ENCODE measurements around the gene ZER1.

ZER1 gene

DNA sequence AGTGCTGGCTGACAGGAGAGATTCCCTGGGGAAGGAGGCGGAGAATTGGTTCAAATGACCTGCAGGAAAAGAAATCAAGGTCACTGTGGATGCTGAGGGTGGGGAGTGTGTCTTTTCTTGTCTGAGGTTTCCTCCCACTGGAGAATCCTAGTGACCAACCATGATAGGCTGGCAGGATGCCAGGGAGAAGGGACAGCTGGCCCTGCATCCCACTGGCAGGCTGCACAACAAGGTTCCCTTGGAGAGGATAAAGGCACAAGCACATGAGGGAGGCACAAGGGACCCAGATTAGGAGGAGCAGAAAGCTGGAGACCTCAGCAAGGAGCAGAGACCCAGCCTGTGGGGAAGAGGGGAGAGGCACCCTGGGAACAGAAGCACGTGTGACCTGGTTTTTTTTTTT lies 36.4 kb downstream of the ZER1 start:
- H3K36me3 ChIP-seq (replicated peaks in 1 of 2; ENCODE audit: control insufficient read depth in 2 of 2, insufficient read depth in 2 of 2, low read length in 2 of 2), result peaks cover 14 to 33% of the 10 kb centered on the region in 2 donors
- H4K91ac ChIP-seq (ENCODE audit: low read depth, low read length, poor library complexity), result no peak overlapping the region
- no peak overlapping the region for H2AFZ ChIP-seq (ENCODE audit: low read length)
- WGBS, 2 donors (ENCODE audit: extremely low coverage in 2 of 2, insufficient read length in 2 of 2, insufficient replicate concordance in 1 of 2), result no CpG with 5 or more reads among the region's 2 CpGs
- H3K27me3 ChIP-seq (ENCODE audit: control insufficient read depth in 3 of 3, insufficient read depth in 3 of 3, low read depth in 1 of 3, low read length in 3 of 3), result no peaks in the 10 kb centered on the region
- H3K4me2 ChIP-seq (ENCODE audit: insufficient read depth, low read length, poor library complexity, severe bottlenecking), result no peak overlapping the region
- H3K27ac ChIP-seq (replicated peaks; ENCODE audit: low read length), result no peak overlapping the region
- no peak overlapping the region for H3K23ac ChIP-seq (ENCODE audit: low read depth, low read length, poor library complexity)
- H3K4ac ChIP-seq (ENCODE audit: low read length), result no peak overlapping the region
- H3K18ac ChIP-seq (ENCODE audit: low read length), result no peak overlapping the region
- H2BK5ac ChIP-seq (ENCODE audit: low read length), result no peak overlapping the region
- H4K8ac ChIP-seq (ENCODE audit: low read depth, low read length), result no peak overlapping the region
- H3K4me3 ChIP-seq (ENCODE audit: low read length in 2 of 2), result no peak overlapping the region
- H3K9ac ChIP-seq (ENCODE audit: low read depth, low read length, poor library complexity), result peak overlapping the region; percentile 24
- no peak for DNase-seq (ENCODE audit: low spot score)
- no peaks in the 10 kb centered on the region for H3K4me1 ChIP-seq (ENCODE audit: control insufficient read depth in 2 of 2, insufficient read depth in 1 of 2, low read depth in 1 of 2, low read length in 2 of 2)
- no peak overlapping the region for H2BK120ac ChIP-seq (ENCODE audit: low read depth, low read length)
- no peaks in the 10 kb centered on the region for H3K9me3 ChIP-seq (replicated peaks in 1 of 2; ENCODE audit: control insufficient read depth in 2 of 2, insufficient read depth in 1 of 2, low read depth in 1 of 2, low read length in 2 of 2)
- H2BK15ac ChIP-seq (ENCODE audit: low read length), result no peak overlapping the region
- H3K14ac ChIP-seq (ENCODE audit: low read length), result no peak overlapping the region
- no peaks in the 10 kb centered on the region for H3K79me1 ChIP-seq (ENCODE audit: low read depth, low read length)
- H2BK12ac ChIP-seq (ENCODE audit: low read length), result no peak overlapping the region
- no peak overlapping the region for H2AK5ac ChIP-seq (ENCODE audit: low read depth, low read length)

DNA sequence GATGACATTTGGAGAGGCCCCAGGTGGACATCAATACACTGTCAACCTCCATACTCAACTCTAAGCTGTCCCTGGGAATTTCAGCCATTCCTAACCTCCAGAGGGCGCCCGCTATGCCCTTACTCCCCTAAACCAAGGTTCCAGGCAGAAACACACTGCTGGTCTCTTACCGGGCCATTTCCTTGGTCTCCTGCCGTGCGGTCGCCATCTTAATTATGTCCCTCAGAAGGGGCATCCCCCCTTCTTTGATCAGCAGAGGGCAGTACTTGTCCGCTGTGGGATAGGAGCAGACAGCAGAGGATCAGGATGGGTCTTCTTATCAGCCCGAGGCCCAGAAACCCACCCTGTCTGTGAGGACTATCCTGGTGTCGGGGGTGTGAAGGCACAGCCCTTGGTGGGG lies 38.5 kb downstream of the ZER1 start:
- Histone ChIP-seq H3K18ac (ENCODE audit: low read length) (no peak overlapping the region), H2BK15ac (ENCODE audit: low read length) (no peak overlapping the region), H3K4ac (ENCODE audit: low read length) (no peak overlapping the region), H3K27ac (replicated peaks; ENCODE audit: low read length) (peak overlapping the region; percentile 28), H3K79me1 (ENCODE audit: low read depth, low read length) (no peaks in the 10 kb centered on the region), H2AFZ (ENCODE audit: low read length) (peak overlapping the region; percentile 82), H2BK12ac (ENCODE audit: low read length) (no peak overlapping the region), H4K91ac (ENCODE audit: low read depth, low read length, poor library complexity) (no peak overlapping the region), H2AK5ac (ENCODE audit: low read depth, low read length) (no peak overlapping the region), H3K4me3 (ENCODE audit: low read length in 2 of 2) (no peak overlapping the region), H4K8ac (ENCODE audit: low read depth, low read length) (no peak overlapping the region), H3K4me2 (ENCODE audit: insufficient read depth, low read length, poor library complexity, severe bottlenecking) (no peak overlapping the region), H2BK5ac (ENCODE audit: low read length) (no peak overlapping the region), H3K9me3 (replicated peaks in 1 of 2; ENCODE audit: control insufficient read depth in 2 of 2, insufficient read depth in 1 of 2, low read depth in 1 of 2, low read length in 2 of 2) (no peaks in the 10 kb centered on the region), H3K27me3 (ENCODE audit: control insufficient read depth in 3 of 3, insufficient read depth in 3 of 3, low read depth in 1 of 3, low read length in 3 of 3) (no peaks in the 10 kb centered on the region), H3K36me3 (replicated peaks in 1 of 2; ENCODE audit: control insufficient read depth in 2 of 2, insufficient read depth in 2 of 2, low read length in 2 of 2) (peaks cover 11 to 25% of the 10 kb centered on the region in 2 donors), H3K14ac (ENCODE audit: low read length) (no peak overlapping the region), H3K9ac (ENCODE audit: low read depth, low read length, poor library complexity) (peak overlapping the region; percentile 37), H3K23ac (ENCODE audit: low read depth, low read length, poor library complexity) (no peak overlapping the region), H2BK120ac (ENCODE audit: low read depth, low read length) (no peak overlapping the region), H3K4me1 (ENCODE audit: control insufficient read depth in 2 of 2, insufficient read depth in 1 of 2, low read depth in 1 of 2, low read length in 2 of 2) (peaks cover 0 to 2% of the 10 kb centered on the region in 2 donors)
- no CpG with 5 or more reads among the region's 9 CpGs for WGBS, 2 donors (ENCODE audit: extremely low coverage in 2 of 2, insufficient read length in 2 of 2, insufficient replicate concordance in 1 of 2)
- peak; percentile 83 for DNase-seq (ENCODE audit: low spot score)

DNA sequence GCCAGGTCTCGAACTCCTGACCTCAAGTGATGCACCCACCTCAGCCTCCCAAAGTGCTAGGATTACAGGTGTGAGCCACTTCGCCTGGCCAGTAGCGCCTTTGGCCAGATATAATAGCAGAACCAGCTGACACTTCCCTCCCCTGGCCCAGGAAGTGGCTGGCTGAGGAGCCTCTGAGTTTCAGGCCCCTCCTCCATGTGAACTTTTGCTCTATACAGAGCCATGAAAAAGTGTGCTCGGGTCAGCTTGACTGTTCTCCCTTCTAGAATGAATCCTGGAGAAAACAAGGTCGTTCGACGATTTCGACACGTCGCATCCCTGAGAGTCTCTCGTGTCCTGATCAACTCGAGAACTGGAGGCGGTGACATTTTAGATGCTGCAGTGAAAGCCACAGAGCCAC lies 39.2 kb downstream of the ZER1 start:
- peaks cover 0 to 2% of the 10 kb centered on the region in 2 donors for H3K4me1 ChIP-seq (ENCODE audit: control insufficient read depth in 2 of 2, insufficient read depth in 1 of 2, low read depth in 1 of 2, low read length in 2 of 2)
- H3K4me3 ChIP-seq (ENCODE audit: low read length in 2 of 2), result no peak overlapping the region
- H3K14ac ChIP-seq (ENCODE audit: low read length), result no peak overlapping the region
- H2BK15ac ChIP-seq (ENCODE audit: low read length), result no peak overlapping the region
- no peak overlapping the region for H3K4me2 ChIP-seq (ENCODE audit: insufficient read depth, low read length, poor library complexity, severe bottlenecking)
- no CpG with 5 or more reads among the region's 13 CpGs for WGBS, 2 donors (ENCODE audit: extremely low coverage in 2 of 2, insufficient read length in 2 of 2, insufficient replicate concordance in 1 of 2)
- H2AK5ac ChIP-seq (ENCODE audit: low read depth, low read length), result no peak overlapping the region
- H3K36me3 ChIP-seq (replicated peaks in 1 of 2; ENCODE audit: control insufficient read depth in 2 of 2, insufficient read depth in 2 of 2, low read length in 2 of 2), result peaks cover 13 to 25% of the 10 kb centered on the region in 2 donors
- H3K18ac ChIP-seq (ENCODE audit: low read length), result no peak overlapping the region
- H3K9ac ChIP-seq (ENCODE audit: low read depth, low read length, poor library complexity), result no peak overlapping the region
- no peak overlapping the region for H3K27ac ChIP-seq (replicated peaks; ENCODE audit: low read length)
- H3K9me3 ChIP-seq (replicated peaks in 1 of 2; ENCODE audit: control insufficient read depth in 2 of 2, insufficient read depth in 1 of 2, low read depth in 1 of 2, low read length in 2 of 2), result no peaks in the 10 kb centered on the region
- H3K79me1 ChIP-seq (ENCODE audit: low read depth, low read length), result no peaks in the 10 kb centered on the region
- H4K91ac ChIP-seq (ENCODE audit: low read depth, low read length, poor library complexity), result no peak overlapping the region
- no peak overlapping the region for H2BK5ac ChIP-seq (ENCODE audit: low read length)
- H2BK120ac ChIP-seq (ENCODE audit: low read depth, low read length), result no peak overlapping the region
- no peaks in the 10 kb centered on the region for H3K27me3 ChIP-seq (ENCODE audit: control insufficient read depth in 3 of 3, insufficient read depth in 3 of 3, low read depth in 1 of 3, low read length in 3 of 3)
- no peak overlapping the region for H2AFZ ChIP-seq (ENCODE audit: low read length)
- DNase-seq (ENCODE audit: low spot score), result no peak
- H2BK12ac ChIP-seq (ENCODE audit: low read length), result no peak overlapping the region
- H3K4ac ChIP-seq (ENCODE audit: low read length), result no peak overlapping the region
- H4K8ac ChIP-seq (ENCODE audit: low read depth, low read length), result no peak overlapping the region
- no peak overlapping the region for H3K23ac ChIP-seq (ENCODE audit: low read depth, low read length, poor library complexity)

DNA sequence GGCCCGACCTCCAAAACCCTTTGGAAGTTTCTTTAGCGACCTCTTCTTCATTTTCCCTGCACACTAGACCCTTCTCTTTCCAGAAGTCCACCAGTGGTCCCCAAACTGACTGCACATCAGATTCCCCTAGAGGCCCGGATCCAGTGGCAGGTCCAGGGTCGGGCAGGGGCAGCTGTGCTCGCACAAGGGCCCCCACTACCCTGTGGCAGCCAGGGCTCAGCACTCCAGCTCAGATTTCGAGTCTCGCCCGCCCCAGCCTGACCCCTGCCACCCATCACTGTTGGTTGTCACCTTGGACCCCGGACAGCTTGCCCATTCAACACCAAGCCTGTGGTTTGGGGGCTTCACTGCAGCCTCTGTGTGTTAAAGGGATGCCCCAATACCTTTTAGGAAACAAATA lies 40.0 kb downstream of the ZER1 start:
- no peak overlapping the region for H3K4ac ChIP-seq (ENCODE audit: low read length)
- no peak overlapping the region for H2BK5ac ChIP-seq (ENCODE audit: low read length)
- DNase-seq (ENCODE audit: low spot score), result no peak
- no peak overlapping the region for H3K27ac ChIP-seq (replicated peaks; ENCODE audit: low read length)
- H3K79me1 ChIP-seq (ENCODE audit: low read depth, low read length), result no peaks in the 10 kb centered on the region
- H4K8ac ChIP-seq (ENCODE audit: low read depth, low read length), result peak overlapping the region; percentile 43
- H3K14ac ChIP-seq (ENCODE audit: low read length), result no peak overlapping the region
- H3K23ac ChIP-seq (ENCODE audit: low read depth, low read length, poor library complexity), result no peak overlapping the region
- no peak overlapping the region for H2AFZ ChIP-seq (ENCODE audit: low read length)
- H4K91ac ChIP-seq (ENCODE audit: low read depth, low read length, poor library complexity), result no peak overlapping the region
- no CpG with 5 or more reads among the region's 9 CpGs for WGBS, 2 donors (ENCODE audit: extremely low coverage in 2 of 2, insufficient read length in 2 of 2, insufficient replicate concordance in 1 of 2)
- no peak overlapping the region for H2BK120ac ChIP-seq (ENCODE audit: low read depth, low read length)
- peaks cover 11 to 21% of the 10 kb centered on the region in 2 donors for H3K36me3 ChIP-seq (replicated peaks in 1 of 2; ENCODE audit: control insufficient read depth in 2 of 2, insufficient read depth in 2 of 2, low read length in 2 of 2)
- H3K4me1 ChIP-seq (ENCODE audit: control insufficient read depth in 2 of 2, insufficient read depth in 1 of 2, low read depth in 1 of 2, low read length in 2 of 2), result peaks cover 0 to 2% of the 10 kb centered on the region in 2 donors
- no peak overlapping the region for H3K18ac ChIP-seq (ENCODE audit: low read length)
- H3K4me2 ChIP-seq (ENCODE audit: insufficient read depth, low read length, poor library complexity, severe bottlenecking), result no peak overlapping the region
- no peaks in the 10 kb centered on the region for H3K27me3 ChIP-seq (ENCODE audit: control insufficient read depth in 3 of 3, insufficient read depth in 3 of 3, low read depth in 1 of 3, low read length in 3 of 3)
- H3K9me3 ChIP-seq (replicated peaks in 1 of 2; ENCODE audit: control insufficient read depth in 2 of 2, insufficient read depth in 1 of 2, low read depth in 1 of 2, low read length in 2 of 2), result no peaks in the 10 kb centered on the region
- no peak overlapping the region for H3K9ac ChIP-seq (ENCODE audit: low read depth, low read length, poor library complexity)
- no peak overlapping the region for H2BK12ac ChIP-seq (ENCODE audit: low read length)
- H2AK5ac ChIP-seq (ENCODE audit: low read depth, low read length), result no peak overlapping the region
- H2BK15ac ChIP-seq (ENCODE audit: low read length), result no peak overlapping the region
- H3K4me3 ChIP-seq (ENCODE audit: low read length in 2 of 2), result no peak overlapping the region

Data from neuronal stem cell (in vitro differentiated cells).